Tibial artery (tissue), 4 donors: Measurements from ENCODE around the gene CTF1.

ENCODE experiments used
- DNase-seq, 2 donors: peaks; one replicate each; pipeline ENCODE4 v3.0.0-alpha.2; 2019
- H3K27ac ChIP-seq, 2 donors: fragments of 200-600 bp; sonication (generic) in 1 of 2; 1 replicate in 1 of 2; 2 replicates in 1 of 2; pipeline ENCODE4 v1.5.1; 2018 to 2019; ENCODE audit warnings: mild to moderate bottlenecking in 1 of 2
- H3K27me3 ChIP-seq, 2 donors: fragments of 200-600 bp; sonication (generic) in 1 of 2; one replicate each; pipeline versions ENCODE4 v1.5.1 to v1.6.0; 2016 to 2019
- H3K36me3 ChIP-seq, 3 donors: fragments of 200-600 bp; sonication (generic) in 2 of 3; one replicate each; pipeline ENCODE4 v1.5.1; 2016 to 2019; ENCODE audit warnings: mild to moderate bottlenecking in 2 of 3
- H3K4me1 ChIP-seq, 4 donors: fragments of 200-600 bp; sonication (generic) in 2 of 4; 1 replicate in 3 of 4; 2 replicates in 1 of 4; pipeline ENCODE4 v1.5.1; 2016 to 2019
- H3K4me3 ChIP-seq, 2 donors: fragments of 200-600 bp; sonication (generic) in 1 of 2; 1 replicate in 1 of 2; 2 replicates in 1 of 2; pipeline ENCODE4 v1.5.1; 2018 to 2019; ENCODE audit warnings: mild to moderate bottlenecking in 2 of 2
- H3K9me3 ChIP-seq, 3 donors: fragments of 200-600 bp; sonication (generic) in 1 of 3; one replicate each; pipeline ENCODE4 v1.5.1; 2016 to 2019
- intact Hi-C: fragments of 100-400 bp; cut with DNase I; formaldehyde crosslinking; loops from one replicate; pipeline ENCODE4 v1.15.0; 2023; ENCODE audit warnings: low total_unique reads
- TF ChIP-seq, protein P1 (sequence below), 2 experiments: fragments of 200-600 bp in 1 of 2; fragments of 450-650 bp in 1 of 2; IDR thresholded peaks; one replicate each; pipeline ENCODE4 v1.5.1; 2017 to 2019; ENCODE audit warnings: antibody characterized with exemption in 2 of 2, mild to moderate bottlenecking in 1 of 2, moderate library complexity in 1 of 2

The CTF1 gene

DNA sequence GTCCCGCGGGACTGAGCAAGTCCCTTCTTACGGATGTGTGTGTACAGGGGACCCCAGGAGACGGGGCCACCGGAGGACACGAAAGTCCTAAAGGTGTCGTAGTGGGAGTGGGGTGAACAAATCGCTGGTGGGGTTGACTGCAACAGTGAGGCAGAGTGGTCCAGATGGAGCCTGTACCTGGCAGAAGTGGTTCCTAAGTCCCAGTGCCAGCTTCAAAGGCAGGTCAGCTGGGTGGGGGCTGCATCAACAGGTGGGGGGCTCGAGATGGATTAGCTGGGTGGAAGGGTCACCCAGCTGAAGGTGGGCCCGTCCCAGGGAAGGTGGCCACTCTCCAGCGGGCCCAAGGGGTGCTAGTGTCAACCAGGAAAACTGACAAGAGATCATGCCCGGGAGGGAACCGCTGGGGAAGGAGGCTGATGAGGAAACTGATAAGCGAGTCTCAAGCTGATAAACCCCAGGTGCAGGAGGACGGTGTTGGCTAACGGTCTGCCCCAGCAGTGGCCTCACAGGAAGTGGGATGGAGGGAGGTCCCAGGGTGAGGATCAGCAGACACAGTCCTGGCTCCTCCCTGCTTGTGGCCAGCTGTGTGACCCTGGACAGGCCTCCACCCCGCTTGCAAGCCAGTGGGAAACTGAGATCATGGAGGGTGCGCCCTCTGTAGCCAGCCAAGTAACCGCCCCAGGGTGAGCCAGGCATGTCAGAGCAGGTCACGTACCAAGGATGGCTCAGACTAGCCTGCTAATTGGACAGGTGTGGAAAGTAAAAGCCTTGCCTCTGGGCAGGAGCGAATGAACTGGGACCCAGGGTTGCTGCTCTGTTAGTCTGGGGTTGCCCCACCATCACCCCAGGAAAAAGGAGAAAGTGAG lies 53.5 kb downstream of the CTF1 start:
- intact Hi-C loops: loop anchor here (2.0 kb wide), 1 partner anchor 27 kb away; the partner anchor contains the start of gene FBXL19
- DNase-seq: peak; percentile 93 to 94
- peak overlapping the region; percentile 82 to 91 for H3K4me3 ChIP-seq
- peak overlapping the region; percentile 89 for H3K27ac ChIP-seq
- TF ChIP-seq, protein P1, sequence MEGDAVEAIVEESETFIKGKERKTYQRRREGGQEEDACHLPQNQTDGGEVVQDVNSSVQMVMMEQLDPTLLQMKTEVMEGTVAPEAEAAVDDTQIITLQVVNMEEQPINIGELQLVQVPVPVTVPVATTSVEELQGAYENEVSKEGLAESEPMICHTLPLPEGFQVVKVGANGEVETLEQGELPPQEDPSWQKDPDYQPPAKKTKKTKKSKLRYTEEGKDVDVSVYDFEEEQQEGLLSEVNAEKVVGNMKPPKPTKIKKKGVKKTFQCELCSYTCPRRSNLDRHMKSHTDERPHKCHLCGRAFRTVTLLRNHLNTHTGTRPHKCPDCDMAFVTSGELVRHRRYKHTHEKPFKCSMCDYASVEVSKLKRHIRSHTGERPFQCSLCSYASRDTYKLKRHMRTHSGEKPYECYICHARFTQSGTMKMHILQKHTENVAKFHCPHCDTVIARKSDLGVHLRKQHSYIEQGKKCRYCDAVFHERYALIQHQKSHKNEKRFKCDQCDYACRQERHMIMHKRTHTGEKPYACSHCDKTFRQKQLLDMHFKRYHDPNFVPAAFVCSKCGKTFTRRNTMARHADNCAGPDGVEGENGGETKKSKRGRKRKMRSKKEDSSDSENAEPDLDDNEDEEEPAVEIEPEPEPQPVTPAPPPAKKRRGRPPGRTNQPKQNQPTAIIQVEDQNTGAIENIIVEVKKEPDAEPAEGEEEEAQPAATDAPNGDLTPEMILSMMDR (IDR thresholded peaks at IDR 0.05): no peak
- H3K9me3 ChIP-seq: no peaks in the 10 kb centered on the region
- H3K27me3 ChIP-seq: no peaks in the 10 kb centered on the region
- peaks cover 0 to 28% (median 8%) of the 10 kb centered on the region in 3 donors for H3K36me3 ChIP-seq
- H3K4me1 ChIP-seq: peaks cover 0 to 66% (median 50%) of the 10 kb centered on the region in 4 donors

DNA sequence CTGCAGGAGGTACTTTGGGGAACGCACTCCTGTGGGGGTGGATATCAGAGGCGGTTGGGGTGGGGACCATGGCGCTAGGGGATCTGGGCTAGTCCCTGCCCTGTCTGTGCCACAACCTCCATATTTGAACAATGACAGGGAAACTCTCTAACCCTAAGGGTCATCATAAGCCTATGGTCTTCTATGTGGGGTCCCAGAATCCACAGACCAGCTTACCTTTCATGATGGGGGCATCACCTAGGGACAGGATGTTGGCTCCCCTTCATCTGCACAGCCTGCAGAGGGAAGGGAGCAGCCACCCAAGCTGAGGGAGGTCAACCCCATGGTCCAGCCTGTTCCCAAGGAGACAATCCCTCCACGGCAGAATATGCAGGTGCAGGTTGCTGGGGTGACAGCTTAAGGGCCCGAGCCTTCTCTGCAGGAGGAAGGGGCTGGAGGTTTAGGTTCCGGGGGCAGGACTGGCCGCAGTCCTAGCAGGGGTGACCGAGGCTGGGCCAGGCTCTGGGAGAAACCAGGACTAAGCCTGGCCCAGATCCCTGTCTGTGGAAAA lies 54.2 kb downstream of the CTF1 start:
- no peak for DNase-seq
- H3K4me1 ChIP-seq: peaks cover 0 to 66% (median 50%) of the 10 kb centered on the region in 4 donors
- peak overlapping the region; percentile 82 to 91 for H3K4me3 ChIP-seq
- H3K27me3 ChIP-seq: no peaks in the 10 kb centered on the region
- H3K27ac ChIP-seq: peak overlapping the region; percentile 89
- peaks cover 0 to 23% (median 8%) of the 10 kb centered on the region in 3 donors for H3K36me3 ChIP-seq
- TF ChIP-seq, protein P1 (IDR thresholded peaks at IDR 0.05): no peak
- intact Hi-C loops: no loop called here
- H3K9me3 ChIP-seq: no peaks in the 10 kb centered on the region

DNA sequence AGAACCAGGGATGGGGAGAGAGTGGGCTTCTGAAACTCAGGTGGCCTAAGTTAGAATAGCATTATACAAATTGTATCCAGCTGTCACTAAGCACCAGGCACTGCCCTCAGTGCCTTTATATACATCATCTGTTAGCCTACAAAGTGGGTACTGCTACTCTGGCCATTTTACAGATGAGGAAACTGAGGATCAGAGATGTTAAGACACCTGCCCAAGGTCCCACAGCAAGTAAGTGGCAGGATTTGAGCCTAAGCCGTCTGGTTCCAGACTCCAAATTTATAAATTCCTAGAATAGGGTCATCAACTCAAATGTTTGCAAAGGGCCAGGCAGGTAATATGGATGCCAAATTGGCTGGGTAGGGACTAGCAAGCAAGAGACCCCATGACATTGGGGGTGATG lies 54.8 kb downstream of the CTF1 start:
- intact Hi-C loops: no loop called here
- peaks cover 0 to 23% (median 8%) of the 10 kb centered on the region in 3 donors for H3K36me3 ChIP-seq
- no peaks in the 10 kb centered on the region for H3K9me3 ChIP-seq
- H3K27ac ChIP-seq: peak overlapping the region; percentile 89
- peaks cover 0 to 66% (median 50%) of the 10 kb centered on the region in 4 donors for H3K4me1 ChIP-seq
- H3K27me3 ChIP-seq: no peaks in the 10 kb centered on the region
- no peak for DNase-seq
- H3K4me3 ChIP-seq: no peak overlapping the region
- TF ChIP-seq, protein P1 (IDR thresholded peaks at IDR 0.05): no peak

DNA sequence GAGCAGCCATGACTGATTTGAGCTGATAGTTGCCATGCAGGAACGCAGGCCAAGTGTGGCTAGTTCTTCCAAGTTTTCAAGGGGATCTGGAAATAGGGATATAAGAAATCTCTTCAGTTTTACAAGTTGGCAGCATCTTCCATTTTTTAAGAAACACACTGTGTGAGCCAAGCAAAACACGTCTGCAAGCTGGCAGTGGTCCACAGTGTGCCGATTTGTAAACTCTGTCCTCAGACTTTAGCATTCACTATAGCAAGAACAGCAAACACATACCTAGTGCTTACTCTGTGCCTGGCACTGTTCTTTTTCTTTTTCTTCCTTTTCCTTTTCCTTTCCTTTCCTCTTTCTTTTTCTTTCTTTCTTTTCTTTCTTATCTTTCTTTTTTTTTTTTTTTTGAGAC lies 55.3 kb downstream of the CTF1 start:
- peak; percentile 89 to 94 for DNase-seq
- H3K4me3 ChIP-seq: no peak overlapping the region
- H3K9me3 ChIP-seq: no peaks in the 10 kb centered on the region
- TF ChIP-seq, protein P1 (IDR thresholded peaks at IDR 0.05): no peak
- H3K36me3 ChIP-seq: peaks cover 0 to 18% (median 5%) of the 10 kb centered on the region in 3 donors
- H3K4me1 ChIP-seq: peaks cover 0 to 69% (median 53%) of the 10 kb centered on the region in 4 donors
- H3K27me3 ChIP-seq: no peaks in the 10 kb centered on the region
- peak overlapping the region; percentile 89 for H3K27ac ChIP-seq
- intact Hi-C loops: no loop called here

DNA sequence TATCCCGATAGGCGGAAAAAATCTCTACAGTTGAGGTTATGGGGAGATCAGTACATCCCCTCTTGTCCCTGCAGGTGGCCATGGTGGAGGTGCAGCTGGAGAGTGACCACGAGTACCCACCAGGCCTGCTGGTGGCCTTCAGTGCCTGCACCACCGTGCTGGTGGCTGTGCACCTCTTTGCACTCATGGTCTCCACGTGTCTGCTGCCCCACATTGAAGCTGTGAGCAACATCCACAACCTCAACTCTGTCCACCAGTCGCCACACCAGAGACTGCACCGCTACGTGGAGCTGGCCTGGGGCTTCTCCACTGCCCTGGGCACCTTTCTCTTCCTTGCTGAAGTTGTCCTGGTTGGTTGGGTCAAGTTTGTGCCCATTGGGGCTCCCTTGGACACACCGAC lies 56.7 kb downstream of the CTF1 start:
- no peaks in the 10 kb centered on the region for H3K9me3 ChIP-seq
- H3K27ac ChIP-seq: peak overlapping the region in 1 of 2 donors; percentile 27
- intact Hi-C loops: no loop called here
- no peak for DNase-seq
- H3K27me3 ChIP-seq: no peaks in the 10 kb centered on the region
- peaks cover 0 to 67% (median 51%) of the 10 kb centered on the region in 4 donors for H3K4me1 ChIP-seq
- H3K4me3 ChIP-seq: no peak overlapping the region
- peaks cover 0 to 12% (median 0%) of the 10 kb centered on the region in 3 donors for H3K36me3 ChIP-seq
- TF ChIP-seq, protein P1 (IDR thresholded peaks at IDR 0.05): no peak
